ENCODE measurements around the gene SMARCA2.
A peak's percentile ranks its signal among the peaks of the same experiment; 100 is the strongest.

Gene SMARCA2

DNA sequence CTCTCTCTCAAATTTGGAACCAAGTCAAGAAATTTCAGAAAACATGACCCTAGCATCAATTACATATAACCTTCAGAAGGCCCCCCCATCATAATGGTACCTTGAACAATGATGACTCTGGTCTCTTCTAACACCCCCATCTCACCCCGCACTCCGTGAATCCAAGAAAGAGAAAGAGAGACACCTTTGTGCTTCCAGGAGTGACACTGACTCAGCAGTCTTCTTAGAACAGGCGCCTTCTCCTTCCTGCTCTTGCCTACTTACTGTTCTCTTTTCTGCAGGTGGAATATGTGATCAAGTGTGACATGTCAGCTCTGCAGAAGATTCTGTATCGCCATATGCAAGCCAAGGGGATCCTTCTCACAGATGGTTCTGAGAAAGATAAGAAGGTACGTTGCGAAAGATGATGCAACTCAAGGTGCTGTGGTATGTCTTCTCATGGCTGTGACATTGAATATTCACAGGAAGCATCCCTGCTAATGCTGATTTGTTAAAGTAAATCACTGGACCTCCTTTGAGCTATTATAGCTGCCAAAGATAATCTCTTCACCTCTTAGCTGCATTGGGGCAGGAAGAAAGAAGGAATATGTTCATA is 81.3 kb downstream of the SMARCA2 start:
- no peak for DNase-seq (ENCODE audit: low spot score)

DNA sequence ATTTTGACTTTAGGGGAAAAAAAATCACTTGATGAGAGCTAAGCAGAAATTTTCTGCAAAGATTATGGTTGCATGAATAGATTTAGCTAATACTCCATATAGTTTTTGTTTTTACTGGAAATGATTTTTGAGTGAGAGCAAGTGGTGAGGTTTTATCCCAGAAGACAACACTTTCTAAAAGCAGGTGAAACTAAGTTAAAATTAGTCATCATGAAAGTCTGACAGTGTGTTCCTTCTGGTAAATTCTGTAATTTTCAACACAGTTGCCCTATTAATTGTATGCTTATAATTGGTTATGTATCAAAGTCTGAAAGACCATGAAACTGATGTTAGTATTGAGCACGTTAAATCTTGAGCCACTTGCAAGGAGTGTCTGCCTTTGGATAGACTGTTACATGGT is 91.5 kb downstream of the SMARCA2 start:
- no peak for DNase-seq (ENCODE audit: low spot score)

DNA sequence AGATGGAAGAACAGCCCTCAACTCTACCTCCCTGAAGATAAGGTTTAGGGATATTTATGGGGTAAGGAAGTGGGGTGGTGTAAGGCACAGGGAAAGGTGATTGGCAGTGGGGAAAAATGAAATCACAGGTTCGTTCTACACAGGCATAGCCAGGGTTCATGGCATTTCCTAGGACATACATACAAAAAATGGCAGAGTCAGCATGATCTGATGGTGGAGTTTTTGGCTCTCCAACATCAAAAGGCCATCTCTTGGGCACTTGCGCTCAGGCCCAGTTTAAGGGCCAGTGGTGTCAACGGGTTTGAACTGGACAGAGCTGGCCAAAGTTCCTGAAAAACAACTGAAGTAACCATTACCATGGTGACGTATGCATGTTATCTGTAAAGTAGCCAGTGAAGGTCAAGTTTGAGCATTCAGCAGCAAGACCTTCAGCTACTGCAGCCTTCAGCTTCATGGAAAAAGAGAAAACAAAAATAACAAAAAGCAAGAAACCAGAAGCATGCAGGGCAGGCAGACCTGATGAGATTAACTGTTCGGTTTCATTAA is 92.8 kb downstream of the SMARCA2 start:
- DNase-seq (ENCODE audit: low spot score): no peak

DNA sequence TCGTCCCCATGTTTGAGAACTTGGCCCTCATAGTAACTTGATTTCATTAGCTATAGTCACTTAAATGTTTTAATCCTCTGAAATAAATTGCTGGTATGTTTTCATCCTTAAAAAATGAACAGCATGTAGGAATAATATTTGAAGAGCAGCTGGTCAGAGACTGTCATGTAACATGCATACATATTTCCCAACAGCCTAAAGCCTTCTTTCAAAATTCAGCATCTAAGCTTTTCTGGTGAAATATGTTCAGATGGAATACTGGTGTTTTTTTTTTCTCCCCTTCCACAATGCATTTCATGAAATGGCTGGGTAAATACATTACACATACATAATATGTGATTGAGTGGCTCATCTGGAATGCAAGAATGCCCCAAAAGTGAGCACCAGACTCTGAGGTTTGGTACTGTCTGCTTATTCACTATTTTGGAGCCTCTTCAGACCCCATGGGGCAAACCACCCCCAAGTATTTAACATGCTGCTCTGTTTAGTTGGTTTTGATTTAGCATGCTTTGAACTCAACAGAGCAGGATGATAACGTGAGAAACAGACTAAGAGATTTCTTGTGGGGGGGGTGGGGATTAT is 94.0 kb downstream of the SMARCA2 start:
- DNase-seq (ENCODE audit: low spot score): no peak

DNA sequence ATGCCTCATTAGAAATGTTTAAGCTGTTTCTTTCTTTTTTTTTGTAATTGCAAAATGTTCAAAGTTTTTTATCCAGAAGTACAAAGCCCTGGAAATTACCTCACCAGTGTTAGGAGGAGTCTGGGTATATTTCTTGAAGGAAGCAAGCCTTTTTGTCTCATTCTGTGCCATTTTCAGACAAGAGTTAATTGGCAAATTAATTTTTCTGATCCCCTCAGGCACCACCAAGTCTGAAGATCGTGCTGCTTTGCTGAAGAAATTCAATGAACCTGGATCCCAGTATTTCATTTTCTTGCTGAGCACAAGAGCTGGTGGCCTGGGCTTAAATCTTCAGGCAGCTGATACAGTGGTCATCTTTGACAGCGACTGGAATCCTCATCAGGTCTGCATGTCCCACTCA is 94.9 kb downstream of the SMARCA2 start:
- DNase-seq (ENCODE audit: low spot score): no peak

DNA sequence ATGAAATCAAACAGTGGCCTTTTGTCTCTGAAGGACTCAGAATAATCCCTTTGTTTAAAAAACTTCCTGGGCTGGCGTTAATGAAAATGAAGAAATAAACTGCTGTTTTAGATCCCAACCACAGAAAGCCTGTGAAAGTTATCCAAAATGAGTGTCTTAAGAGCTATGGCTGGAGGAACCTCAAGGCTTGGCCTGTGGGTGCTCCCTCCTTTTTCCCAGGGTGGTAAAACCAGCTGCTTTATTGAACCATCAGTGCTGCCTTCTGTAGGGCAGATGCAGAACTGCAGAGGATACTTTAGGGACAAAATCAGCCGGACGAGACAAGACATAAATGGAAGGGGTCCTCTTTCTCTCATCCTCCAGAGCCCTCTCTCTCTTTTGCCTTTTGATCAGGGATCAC is 100.9 kb downstream of the SMARCA2 start:
- DNase-seq (ENCODE audit: low spot score): peak; percentile 55

DNA sequence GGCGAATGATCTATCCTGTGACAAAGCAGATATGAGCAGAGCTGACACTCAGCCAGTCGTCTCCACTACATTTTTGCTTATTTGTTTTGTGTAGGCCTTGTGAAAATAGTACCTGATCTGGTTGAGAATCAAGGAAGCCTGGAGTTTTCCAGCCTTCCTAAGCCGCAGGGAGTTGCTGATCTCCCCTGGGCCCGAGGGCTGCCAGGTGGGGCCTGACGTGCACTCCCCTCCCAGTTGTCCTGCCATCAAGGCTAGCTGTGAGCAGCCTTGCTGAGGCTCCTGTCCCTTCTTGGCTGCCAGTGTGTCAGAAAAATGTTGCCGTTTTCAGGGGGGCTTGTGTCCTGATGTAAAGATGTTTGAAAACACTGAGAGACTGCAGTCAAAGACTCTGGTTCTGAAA is 102.4 kb downstream of the SMARCA2 start:
- peak; percentile 53 for DNase-seq (ENCODE audit: low spot score)

DNA sequence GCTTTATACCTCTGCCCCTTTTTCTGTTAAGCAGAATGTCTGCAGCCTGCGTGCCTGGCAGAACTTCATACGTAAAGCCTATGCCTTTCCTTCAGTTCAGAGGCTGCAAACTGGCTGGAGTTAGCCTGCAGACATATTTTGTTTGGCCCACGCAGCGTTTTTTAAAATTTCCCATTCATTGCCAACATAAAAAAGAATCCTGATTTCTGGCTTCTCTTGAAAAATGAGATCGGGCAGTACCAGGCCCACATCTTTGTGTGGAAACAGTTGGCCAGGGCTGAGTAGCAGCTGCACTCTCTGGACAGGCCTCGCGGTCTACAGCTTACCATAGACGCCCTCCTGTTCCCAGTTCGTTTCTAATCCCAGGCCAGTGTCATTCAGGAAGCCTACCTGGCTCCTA is 104.4 kb downstream of the SMARCA2 start:
- no peak for DNase-seq (ENCODE audit: low spot score)

DNA sequence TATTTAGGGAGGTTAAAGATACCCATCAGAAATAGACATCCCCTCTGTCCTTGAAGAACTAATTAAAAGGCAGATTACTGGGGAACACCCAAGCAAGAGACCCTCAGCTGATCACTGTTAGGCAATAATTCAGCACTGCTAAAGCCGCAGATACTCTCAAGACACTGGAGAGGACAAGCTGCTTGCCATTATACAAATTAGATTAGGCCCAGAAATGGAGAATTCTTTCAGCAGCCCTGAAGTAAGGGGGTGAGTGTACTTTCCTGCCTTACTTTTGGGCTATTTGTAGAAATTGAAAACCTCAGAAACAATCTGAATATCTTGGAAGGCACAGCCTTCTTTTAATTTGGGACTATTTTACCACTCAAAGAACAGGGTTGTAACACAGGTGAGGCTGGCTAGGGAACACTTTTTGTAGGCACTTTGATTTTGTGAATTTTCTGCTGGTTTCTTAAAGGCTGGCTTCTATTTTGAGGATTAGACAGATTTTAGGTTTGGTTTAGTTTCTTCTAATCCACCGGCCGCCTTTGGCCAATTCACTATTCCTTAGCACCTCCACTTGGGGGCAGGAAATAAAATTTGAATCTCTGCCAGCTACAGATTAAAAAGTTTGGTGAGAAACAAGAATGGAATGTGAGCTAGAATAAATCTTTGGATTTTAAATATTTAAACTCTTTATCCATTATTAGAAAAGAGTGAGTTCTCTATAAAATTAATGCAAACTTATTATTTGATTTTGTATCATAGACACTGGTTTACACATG is 106.0 kb downstream of the SMARCA2 start:
- DNase-seq (ENCODE audit: low spot score): no peak

DNA sequence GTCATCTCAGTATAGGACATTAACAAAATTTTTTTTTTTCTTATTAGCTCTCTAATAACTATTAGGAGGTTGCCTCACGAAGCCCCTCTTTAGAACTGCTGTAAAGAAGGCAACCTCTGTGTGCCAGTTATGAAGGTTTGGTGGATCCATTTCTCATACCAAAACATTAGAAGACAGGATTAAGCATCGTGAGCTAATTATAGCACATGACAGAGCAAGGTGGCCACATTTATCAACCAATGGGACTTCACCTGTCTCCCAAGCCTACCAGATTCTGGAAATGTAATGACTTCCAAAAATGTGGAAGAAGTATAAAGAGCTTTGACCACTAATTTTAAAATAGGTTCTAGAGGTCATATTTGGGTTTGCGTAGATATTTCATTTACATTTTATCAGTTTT is 107.2 kb downstream of the SMARCA2 start:
- DNase-seq (ENCODE audit: low spot score): no peak

DNA sequence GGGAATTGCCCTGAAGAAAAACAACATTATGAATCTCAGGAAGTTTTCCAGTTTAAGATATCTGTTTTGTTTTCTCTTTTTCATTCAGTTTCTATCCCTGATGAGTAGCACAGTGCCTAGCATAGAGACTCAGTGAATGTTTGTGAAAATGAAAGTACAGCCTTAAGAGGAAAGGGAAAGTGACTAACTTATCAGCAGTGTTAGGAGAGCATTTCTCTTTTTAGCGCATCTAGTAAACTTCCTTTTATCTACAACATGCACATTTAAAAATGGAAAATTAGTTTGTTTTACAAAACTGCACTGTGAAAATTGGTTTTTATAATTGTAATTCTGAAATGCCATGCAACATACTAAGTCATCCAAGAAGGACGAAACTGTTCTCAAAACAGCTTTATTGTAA is 110.8 kb downstream of the SMARCA2 start:
- no peak for DNase-seq (ENCODE audit: low spot score)

DNA sequence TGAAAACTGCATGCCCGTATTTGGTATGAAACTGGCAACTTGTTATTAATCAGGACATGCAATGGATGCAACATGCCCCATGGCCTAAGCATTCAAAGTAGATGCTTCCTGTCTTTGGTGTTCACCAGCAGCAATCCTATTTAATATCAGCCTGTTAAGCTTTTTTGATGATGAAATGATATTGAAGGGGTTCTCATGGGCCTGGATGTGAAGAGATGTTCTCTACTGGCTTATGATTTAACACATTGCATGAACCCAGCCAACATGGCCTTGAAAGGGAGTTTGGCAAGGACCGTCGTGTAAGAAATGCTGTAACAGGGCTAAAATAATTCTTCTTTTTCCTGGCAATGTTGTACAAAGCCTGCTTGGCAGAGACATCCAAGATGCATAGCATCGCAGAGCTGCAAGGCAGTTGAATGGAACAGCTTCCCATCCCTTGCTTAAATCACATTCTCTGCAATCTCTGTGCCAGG is 111.2 kb downstream of the SMARCA2 start:
- DNase-seq (ENCODE audit: low spot score): no peak

DNA sequence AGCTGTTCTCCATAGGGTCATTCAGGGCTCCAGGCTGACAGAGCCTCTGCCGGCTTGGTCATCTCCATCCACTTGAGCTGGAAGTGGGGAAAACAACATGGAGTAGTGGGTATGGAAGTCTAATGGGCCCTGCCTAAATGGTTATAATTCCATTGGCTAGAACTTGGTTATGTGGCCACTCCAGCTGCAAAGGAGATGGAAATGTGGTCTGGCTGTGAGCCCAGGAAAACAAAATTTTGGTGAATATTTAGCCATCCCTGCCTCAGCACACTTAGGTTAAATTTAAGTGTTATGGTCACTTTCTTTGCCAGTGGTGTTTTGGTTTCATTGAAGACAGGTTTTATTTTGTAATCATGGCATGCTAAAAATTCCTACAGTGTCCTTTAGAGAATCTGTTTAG is 112.3 kb downstream of the SMARCA2 start:
- DNase-seq (ENCODE audit: low spot score): no peak

DNA sequence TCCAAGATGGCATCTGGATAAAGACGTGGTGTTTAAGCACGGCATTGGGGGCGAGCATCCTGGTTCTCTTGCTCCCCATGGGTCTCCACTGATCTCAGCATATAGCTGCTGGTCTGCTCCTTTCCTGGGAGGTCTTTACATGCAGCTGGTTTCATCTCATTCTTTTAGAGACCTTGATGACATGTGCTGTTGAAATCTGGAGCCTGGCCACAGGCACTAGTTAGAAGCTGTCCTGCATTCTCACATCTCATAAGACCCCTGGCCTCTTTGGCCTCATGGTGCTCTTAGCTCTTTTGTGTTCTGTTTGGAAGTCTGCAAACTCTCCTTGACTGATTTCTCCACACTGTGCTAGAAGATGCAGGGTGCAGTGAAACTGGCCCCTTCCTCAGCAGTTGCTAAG is 113.0 kb downstream of the SMARCA2 start:
- no peak for DNase-seq (ENCODE audit: low spot score)

DNA sequence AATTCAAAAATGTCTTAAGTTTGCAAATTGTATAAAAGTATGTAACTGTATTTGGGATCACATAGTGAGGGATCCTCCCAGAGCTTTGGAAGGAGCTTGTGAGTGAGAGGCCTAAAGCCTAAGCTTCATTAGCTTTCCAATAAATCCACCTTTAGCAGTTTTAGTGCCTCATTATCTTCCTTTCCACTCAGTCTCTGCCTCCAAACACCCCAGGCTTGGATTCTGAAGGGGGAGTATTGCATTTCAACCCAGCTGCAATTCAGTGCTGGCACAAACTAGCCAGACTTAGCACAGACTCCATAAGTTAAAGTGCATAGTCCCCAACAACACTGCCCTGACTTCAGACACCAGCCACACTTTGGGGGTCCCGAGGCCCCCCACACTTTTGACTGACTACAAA is 113.5 kb downstream of the SMARCA2 start:
- DNase-seq (ENCODE audit: low spot score): no peak

DNA sequence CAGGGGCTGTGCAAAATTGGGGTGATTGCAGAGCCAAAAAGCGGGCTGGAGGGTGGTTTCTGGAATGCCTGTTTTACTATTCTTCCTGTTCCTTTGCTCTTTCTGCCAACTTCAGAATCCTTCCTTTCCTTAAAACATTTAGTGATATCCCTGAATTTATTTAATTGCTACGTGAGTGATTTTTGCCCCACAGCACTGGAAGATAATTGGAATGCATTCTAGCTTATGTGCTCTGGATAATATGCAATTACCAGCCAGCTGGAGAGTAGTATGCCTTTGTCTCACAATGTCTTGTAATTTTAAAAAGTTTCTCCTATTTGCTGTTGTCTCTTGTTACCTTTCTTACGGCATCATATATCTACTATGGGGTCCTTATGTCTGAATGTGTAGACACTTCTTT is 115.8 kb downstream of the SMARCA2 start:
- DNase-seq (ENCODE audit: low spot score): no peak

DNA sequence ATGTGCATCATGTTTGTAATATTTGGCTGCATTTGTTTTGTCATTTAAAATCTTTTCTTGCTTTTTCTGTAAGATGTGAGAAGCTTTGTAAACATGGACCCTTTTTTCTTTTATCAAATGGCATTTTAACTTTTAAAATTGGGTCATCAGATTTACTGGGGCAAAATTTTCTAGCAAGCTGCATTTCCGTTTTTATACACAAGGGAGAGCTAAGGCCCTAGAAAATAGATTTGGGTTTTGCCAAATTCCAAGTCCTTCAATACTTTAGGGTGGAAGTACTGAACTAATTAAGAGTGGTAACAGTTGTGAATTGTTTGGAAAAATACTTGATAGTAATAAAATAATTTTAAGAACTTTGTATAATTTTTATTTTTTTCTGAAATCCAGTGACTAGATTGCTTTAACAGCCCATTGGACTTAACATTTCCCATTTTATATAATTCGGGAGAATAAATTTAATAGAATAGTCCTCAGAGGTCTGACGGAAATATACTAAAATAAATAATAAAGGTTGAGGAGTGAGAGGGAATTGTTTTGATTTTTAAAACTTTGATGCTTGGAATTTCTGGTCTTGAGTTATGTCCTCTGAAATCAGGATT is 117.4 kb downstream of the SMARCA2 start:
- peak; percentile 30 for DNase-seq (ENCODE audit: low spot score)

DNA sequence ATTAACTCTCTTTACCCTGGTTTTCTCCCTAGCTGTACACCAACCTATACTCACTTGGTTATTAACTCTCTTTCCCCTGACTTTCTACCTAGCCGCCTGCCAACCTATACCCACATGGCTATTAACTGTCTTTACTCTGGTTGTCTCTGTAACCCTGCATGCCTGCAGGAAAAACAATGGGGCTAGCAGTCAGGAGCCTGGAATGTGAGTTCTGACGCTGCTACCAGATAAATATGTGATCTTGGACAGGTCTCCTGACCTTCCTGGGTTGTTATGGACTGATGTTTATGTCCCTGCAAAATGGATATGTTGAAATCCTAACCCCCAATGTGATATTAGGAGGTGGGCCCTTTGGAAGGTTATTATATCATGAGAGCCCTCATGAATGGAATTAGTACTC is 119.2 kb downstream of the SMARCA2 start:
- DNase-seq (ENCODE audit: low spot score): no peak

DNA sequence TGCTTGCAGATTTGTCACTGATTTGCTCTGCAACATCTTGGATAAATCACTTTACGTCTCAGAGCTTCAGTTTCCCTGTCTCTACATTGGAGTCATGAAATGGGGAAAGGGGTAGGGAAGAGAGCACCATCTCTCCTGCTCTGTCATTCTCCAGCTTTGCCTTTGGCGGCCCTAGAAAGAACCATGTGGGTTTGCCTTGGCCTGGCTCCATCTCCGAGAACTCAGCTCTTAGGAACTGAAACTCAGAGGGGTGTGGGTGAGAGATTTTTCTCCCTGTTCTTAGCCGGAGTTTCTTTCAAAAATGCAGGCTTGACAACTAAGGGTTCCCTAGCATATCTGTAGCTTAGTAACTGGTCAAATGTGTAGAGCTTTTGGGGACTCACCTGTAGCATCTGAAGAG is 123.5 kb downstream of the SMARCA2 start:
- no peak for DNase-seq (ENCODE audit: low spot score)

DNA sequence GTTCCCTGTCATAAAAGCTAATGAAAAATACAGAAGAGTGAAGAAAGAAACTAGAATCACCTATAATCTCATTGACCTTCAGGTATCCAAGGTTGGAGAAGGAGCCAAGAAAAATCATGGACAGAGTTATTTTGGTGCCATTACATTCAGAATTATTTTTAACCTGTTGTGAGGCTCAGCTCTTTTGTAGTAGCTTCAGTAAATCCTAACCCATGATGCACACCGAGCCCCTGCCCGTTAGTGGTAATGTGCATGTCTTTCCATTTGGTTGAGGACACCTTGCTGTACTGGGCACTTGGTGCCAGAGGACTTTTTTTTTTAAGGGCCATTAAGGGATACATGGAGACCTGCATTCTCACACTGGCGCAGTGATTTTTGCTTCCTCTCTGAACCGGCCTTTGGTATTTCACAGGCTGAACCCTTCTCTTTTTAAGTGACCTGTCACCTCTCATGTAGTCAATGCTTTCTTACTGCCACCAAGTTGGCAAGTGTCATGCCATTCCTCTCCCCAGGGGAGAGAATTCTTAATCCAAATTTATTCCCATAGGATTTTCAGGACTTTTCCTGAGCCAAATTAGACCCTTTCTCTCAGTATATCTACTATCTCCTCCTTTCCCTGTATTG is 125.6 kb downstream of the SMARCA2 start:
- no peak for DNase-seq (ENCODE audit: low spot score)

DNA sequence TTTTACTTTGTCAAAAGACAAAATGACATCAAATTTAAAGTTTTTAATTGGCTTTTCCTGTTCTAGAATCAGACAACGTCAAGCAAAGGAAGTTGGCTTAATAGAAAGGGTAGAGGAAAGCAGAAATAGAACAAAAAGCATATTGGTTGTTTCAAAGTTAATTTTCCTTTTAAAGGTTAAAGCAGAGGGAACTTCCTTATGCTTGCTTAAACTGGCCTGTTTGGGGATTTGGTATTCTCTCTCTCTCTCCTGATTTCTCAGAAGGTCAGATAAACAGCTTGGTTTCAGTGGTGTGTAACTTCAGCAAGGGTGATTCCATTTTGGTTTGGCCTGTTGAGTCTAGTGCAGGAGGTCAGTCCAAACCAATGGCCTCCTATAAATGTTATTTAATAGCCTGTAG is 127.1 kb downstream of the SMARCA2 start:
- DNase-seq (ENCODE audit: low spot score): no peak

DNA sequence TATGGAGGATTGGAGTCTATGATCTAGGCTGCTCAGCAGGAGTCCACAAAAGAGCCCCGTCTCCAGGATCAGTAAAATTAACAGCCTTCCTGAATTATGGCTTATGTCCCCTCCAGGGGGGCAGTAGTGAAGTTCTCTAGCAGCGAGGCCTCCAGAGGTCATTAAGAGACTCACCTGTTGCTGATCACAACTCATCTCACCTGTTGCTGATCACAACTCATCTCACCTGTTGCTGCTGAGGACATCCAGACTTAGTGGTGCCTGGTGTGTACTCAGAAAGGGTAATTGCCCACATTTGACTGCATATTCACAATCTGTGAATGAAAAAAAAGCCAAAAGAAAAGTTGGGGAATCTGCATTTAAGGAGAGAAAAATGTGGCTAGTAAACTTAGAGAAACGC is 129.5 kb downstream of the SMARCA2 start:
- DNase-seq (ENCODE audit: low spot score): no peak
